Esophagus mucosa (tissue), 1 donor: Measurements from ENCODE around the gene USP2. TPM values are rescaled to one million over a fixed set of nuclear protein-coding genes. Genes with fewer than 3 reads are reported as not detected.
A peak's percentile ranks its signal among the peaks of the same experiment; 100 is the strongest.

ENCODE experiments used
- ATAC-seq: fragments of 200-7000 bp; cut with Tn5 transposase; one replicate; pipeline ENCODE4 v1.9.1; 2020
- total RNA-seq: library from RNA; stranded (reverse); gene quantifications from one replicate; pipeline ENCODE4 v1.2.4, GENCODE V29; 2023
- donor health status: DM: yes; HTN: yes; CAD: no.

Gene USP2
- total RNA-seq, 1 donor from 2014 or later: 2.8 TPM

GRCh38 chr11:119363081-119363850, 18.2 kb downstream of the USP2 start:
- no peak for ATAC-seq

GRCh38 chr11:119362741-119363080, 18.8 kb downstream of the USP2 start:
- no peak for ATAC-seq

GRCh38 chr11:119361941-119362725, 19.4 kb downstream of the USP2 start:
- no peak for ATAC-seq

GRCh38 chr11:119361056-119361787, 20.3 kb downstream of the USP2 start:
- peak; percentile 79 for ATAC-seq

GRCh38 chr11:119359365-119360214, 21.9 kb downstream of the USP2 start:
- ATAC-seq: no peak

GRCh38 chr11:119357074-119357473, 24.4 kb downstream of the USP2 start:
- no peak for ATAC-seq

GRCh38 chr11:119356349-119357031, 25.0 kb downstream of the USP2 start:
- ATAC-seq: peak; percentile 73

GRCh38 chr11:119355091-119355843, 26.2 kb downstream of the USP2 start:
- no peak for ATAC-seq

GRCh38 chr11:119352857-119353260, 28.6 kb downstream of the USP2 start:
- peak; percentile 51 for ATAC-seq

- no peak for ATAC-seq
These were observed 30.3 kb downstream of the USP2 start for GRCh38 chr11:119351232-119351631.

- no peak for ATAC-seq
These were observed 31.2 kb downstream of the USP2 start for GRCh38 chr11:119350302-119350701.

GRCh38 chr11:119347940-119348605, 33.4 kb downstream of the USP2 start:
- no peak for ATAC-seq

GRCh38 chr11:119347242-119347641, 34.2 kb downstream of the USP2 start:
- no peak for ATAC-seq

GRCh38 chr11:119346605-119347004, 34.9 kb downstream of the USP2 start, which contains the start of gene MFRP:
TSS of gene MFRP (minus strand) at chr11:119346705. CDS start at chr11:119346513, 192 bp downstream.
- no peak for ATAC-seq

GRCh38 chr11:119345685-119346084, 35.8 kb downstream of the USP2 start:
- ATAC-seq: no peak

- no peak for ATAC-seq
These were observed 37.0 kb downstream of the USP2 start for GRCh38 chr11:119344291-119345010.

- ATAC-seq: no peak
These were observed 37.8 kb downstream of the USP2 start for GRCh38 chr11:119343726-119344125.

GRCh38 chr11:119342362-119343130, 38.9 kb downstream of the USP2 start:
- no peak for ATAC-seq

GRCh38 chr11:119342023-119342300, 39.5 kb downstream of the USP2 start:
- no peak for ATAC-seq
